Measurements from ENCODE around the gene AP1S1. TPM values are rescaled to one million over a fixed set of nuclear protein-coding genes. Genes with fewer than 3 reads are reported as not detected.

Gene AP1S1
- total RNA-seq, 1 experiment from 2014 or later = 72.5 TPM

- DNase-seq (ENCODE audit: unreplicated experiment) = no peak
- CTCF ChIA-PET = interaction anchor here (0.6 to 6.6 kb wide), 10 partner anchors 12 to 93 kb away, joined by 3 to 70 read pairs (median 4); partner anchors contain the start of gene FIS1
These were observed 2.0 kb downstream of the AP1S1 start for GRCh38 chr7:101156277-101156676.

GRCh38 chr7:101156866-101157589, 2.8 kb downstream of the AP1S1 start:
- intact Hi-C loops (cut with micrococcal nuclease) = no loop called here
- ChIA-PET CTCF (interaction anchor here (0.6 to 6.6 kb wide), 12 partner anchors 11 to 267 kb away, joined by 3 to 70 read pairs (median 4); partner anchors contain the start of genes FIS1 and UFSP1), POLR2A (interaction anchor here (0.6 to 3.5 kb wide), 6 partner anchors 8 to 637 kb away, joined by 3 to 28 read pairs (median 5); partner anchors contain the start of genes PLOD3 and VGF)
- TSS peak; percentile 9 for BruUV-seq (replicated peaks)
- Mint-ChIP-seq H3K27ac (ENCODE audit: low read depth, unreplicated experiment) (peak overlapping the region; percentile 11), H3K36me3 (ENCODE audit: insufficient read depth, unreplicated experiment) (peaks cover 34% of the 10 kb centered on the region), H3K27me3 (ENCODE audit: insufficient read depth, unreplicated experiment) (peaks cover 17% of the 10 kb centered on the region), H3K4me3 (ENCODE audit: unreplicated experiment) (peak overlapping the region; percentile 42), H3K9me3 (ENCODE audit: unreplicated experiment) (no peaks in the 10 kb centered on the region), H3K4me1 (ENCODE audit: insufficient read depth, unreplicated experiment) (peaks cover 35% of the 10 kb centered on the region)
- TF ChIP-seq CTCF (IDR thresholded peaks at IDR 0.05; ENCODE audit: unreplicated experiment) = no peak
- DNase-seq (ENCODE audit: unreplicated experiment) = peak; percentile 78

More at GRCh38 chr7:101156277-101156676, 2.0 kb downstream of the AP1S1 start:
- Mint-ChIP-seq H3K9me3 (ENCODE audit: unreplicated experiment) (no peaks in the 10 kb centered on the region), H3K4me3 (ENCODE audit: unreplicated experiment) (peak overlapping the region; percentile 42), H3K27ac (ENCODE audit: low read depth, unreplicated experiment) (peak overlapping the region; percentile 11), H3K36me3 (ENCODE audit: insufficient read depth, unreplicated experiment) (peaks cover 34% of the 10 kb centered on the region), H3K27me3 (ENCODE audit: insufficient read depth, unreplicated experiment) (peaks cover 17% of the 10 kb centered on the region), H3K4me1 (ENCODE audit: insufficient read depth, unreplicated experiment) (peaks cover 35% of the 10 kb centered on the region)
- no TSS peak for BruUV-seq (replicated peaks)
- no peak for TF ChIP-seq CTCF (IDR thresholded peaks at IDR 0.05; ENCODE audit: unreplicated experiment)
- intact Hi-C loops (cut with micrococcal nuclease) = no loop called here
- POLR2A ChIA-PET = interaction anchor here (0.6 to 3.5 kb wide), 7 partner anchors 9 to 531 kb away, joined by 3 to 28 read pairs (median 5); partner anchors contain the start of genes PLOD3, TRIM56 and VGF

- ChIA-PET CTCF (interaction anchor here (0.6 to 1.1 kb wide), 4 partner anchors 8 to 289 kb away, joined by 3 to 4 read pairs (median 4); no protein-coding TSS in a partner anchor), POLR2A (interaction anchor here (0.9 kb wide), 1 partner anchor 16 kb away, joined by 3 read pairs; no protein-coding TSS in a partner anchor)
- no peaks in the 10 kb centered on the region for H3K9me3 Mint-ChIP-seq (ENCODE audit: unreplicated experiment)
- no peaks in the 10 kb centered on the region for H3K27me3 Mint-ChIP-seq (ENCODE audit: insufficient read depth, unreplicated experiment)
- peaks cover 30% of the 10 kb centered on the region for H3K4me1 Mint-ChIP-seq (ENCODE audit: insufficient read depth, unreplicated experiment)
- no TSS peak for BruUV-seq (replicated peaks)
- H3K4me3 Mint-ChIP-seq (ENCODE audit: unreplicated experiment) = no peak overlapping the region
- intact Hi-C loops (cut with micrococcal nuclease) = no loop called here
- H3K36me3 Mint-ChIP-seq (ENCODE audit: insufficient read depth, unreplicated experiment) = peaks cover 34% of the 10 kb centered on the region
- TF ChIP-seq CTCF (IDR thresholded peaks at IDR 0.05; ENCODE audit: unreplicated experiment) = no peak
- H3K27ac Mint-ChIP-seq (ENCODE audit: low read depth, unreplicated experiment) = peak overlapping the region; percentile 70
- peak; percentile 67 for DNase-seq (ENCODE audit: unreplicated experiment)
These were observed 5.7 kb downstream of the AP1S1 start for GRCh38 chr7:101159696-101160674.
